GM18499 (cell line): Measurements from ENCODE around the gene AMOTL2.

Experiments used
- ATAC-seq: cut with Tn5 transposase; IDR thresholded peaks from one replicate; pipeline ENCODE4 v1.9.1; 2021; ENCODE audit warnings: moderate number of reproducible peaks; ENCODE audit not compliant: insufficient read depth, unreplicated experiment

Gene AMOTL2

GRCh38 chr3:134322286-134322685, 52.0 kb downstream of the AMOTL2 start:
- no peak for ATAC-seq

- no peak for ATAC-seq
Measured at GRCh38 chr3:134320749-134321148, 53.5 kb downstream of the AMOTL2 start.

GRCh38 chr3:134319931-134320330, 54.3 kb downstream of the AMOTL2 start:
- ATAC-seq: no peak

GRCh38 chr3:134318166-134318565, 56.1 kb downstream of the AMOTL2 start:
- ATAC-seq: no peak

- no peak for ATAC-seq
Measured at GRCh38 chr3:134317106-134317947, 56.9 kb downstream of the AMOTL2 start.

- no peak for ATAC-seq
Measured at GRCh38 chr3:134315286-134316106, 58.8 kb downstream of the AMOTL2 start.

- ATAC-seq: no peak
Measured at GRCh38 chr3:134314588-134315285, 59.5 kb downstream of the AMOTL2 start.

GRCh38 chr3:134313847-134314587, 60.2 kb downstream of the AMOTL2 start:
- no peak for ATAC-seq

- ATAC-seq: no peak
Measured at GRCh38 chr3:134312873-134313846, 61.1 kb downstream of the AMOTL2 start.

- ATAC-seq: no peak
Measured at GRCh38 chr3:134312072-134312872, 62.0 kb downstream of the AMOTL2 start.

GRCh38 chr3:134311693-134312071, 62.6 kb downstream of the AMOTL2 start:
- no peak for ATAC-seq

- ATAC-seq: no peak
Measured at GRCh38 chr3:134311265-134311664, 63.0 kb downstream of the AMOTL2 start.

GRCh38 chr3:134309987-134310700, 64.1 kb downstream of the AMOTL2 start:
- no peak for ATAC-seq

GRCh38 chr3:134308350-134308891, 65.8 kb downstream of the AMOTL2 start:
- ATAC-seq: no peak

- no peak for ATAC-seq
Measured at GRCh38 chr3:134307425-134307824, 66.8 kb downstream of the AMOTL2 start.

- no peak for ATAC-seq
Measured at GRCh38 chr3:134306320-134306719, 67.9 kb downstream of the AMOTL2 start.
